Measurements from ENCODE around the gene PATJ.

The PATJ gene

GRCh38 chr1:62221171-62221570 is 478.9 kb downstream of the PATJ start:
- no peak for DNase-seq

- DNase-seq, result no peak
Observed at GRCh38 chr1:62222321-62222720, 480.0 kb downstream of the PATJ start.

- DNase-seq, result no peak
Observed at GRCh38 chr1:62224182-62224581, 481.9 kb downstream of the PATJ start.

GRCh38 chr1:62227496-62227895 is 485.2 kb downstream of the PATJ start:
- no peak for DNase-seq

Measured in OCI-M1 (cell line).